SHP77 (cell line): ENCODE measurements around the gene TTLL5.

Experiments used
- DNase-seq, 2 experiments: peaks; one replicate each; lab custom pipeline; 2025; lab: John Stamatoyannopoulos, UW

Gene TTLL5

GRCh38 chr14:75732888-75733287 is 71.8 kb downstream of the TTLL5 start:
- no peak for DNase-seq

- no peak for DNase-seq
These were observed 73.8 kb downstream of the TTLL5 start for GRCh38 chr14:75734854-75735253.

- DNase-seq, result no peak
These were observed 75.9 kb downstream of the TTLL5 start for GRCh38 chr14:75736845-75737485.

DNA sequence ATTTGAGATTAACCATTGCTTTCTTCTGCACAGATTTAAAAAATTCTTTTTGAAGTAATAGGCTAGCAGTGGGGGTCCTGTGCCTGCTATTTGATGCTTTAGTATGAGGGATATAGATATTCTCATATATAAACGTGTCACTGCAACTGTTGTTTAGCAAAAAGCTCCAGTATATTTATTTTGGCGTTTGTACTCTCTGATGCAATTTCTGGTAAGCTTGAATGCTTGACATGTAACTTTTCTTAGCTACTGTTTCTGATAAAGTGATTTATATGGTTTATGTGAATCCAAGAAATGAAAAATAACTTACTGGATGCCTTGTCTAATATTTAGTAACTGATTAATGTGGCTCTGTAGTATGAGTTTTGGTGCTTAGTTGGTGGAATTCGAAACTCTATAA is 77.1 kb downstream of the TTLL5 start:
- no peak for DNase-seq

DNA sequence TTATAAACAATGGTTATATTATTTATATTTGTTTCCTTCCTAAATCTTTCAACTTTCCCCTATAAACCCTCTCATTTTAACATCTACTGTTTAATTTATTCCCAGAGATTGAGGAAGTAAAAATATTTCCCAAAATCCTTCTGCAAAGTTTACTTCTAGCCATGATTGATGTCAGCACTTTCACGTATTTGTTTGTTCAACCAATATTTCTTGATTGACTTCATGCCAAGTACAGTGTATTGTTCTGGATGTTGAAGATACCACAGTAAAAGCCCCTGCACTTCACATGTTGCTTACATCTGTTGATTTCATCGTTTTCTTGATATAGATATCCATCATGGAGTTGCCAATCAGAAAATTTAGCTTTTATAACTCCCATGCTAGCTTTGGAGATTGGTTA is 81.8 kb downstream of the TTLL5 start:
- no peak for DNase-seq

GRCh38 chr14:75747899-75748298 is 86.9 kb downstream of the TTLL5 start:
- DNase-seq, result no peak

GRCh38 chr14:75748336-75748735 is 87.3 kb downstream of the TTLL5 start:
- DNase-seq, result no peak

DNA sequence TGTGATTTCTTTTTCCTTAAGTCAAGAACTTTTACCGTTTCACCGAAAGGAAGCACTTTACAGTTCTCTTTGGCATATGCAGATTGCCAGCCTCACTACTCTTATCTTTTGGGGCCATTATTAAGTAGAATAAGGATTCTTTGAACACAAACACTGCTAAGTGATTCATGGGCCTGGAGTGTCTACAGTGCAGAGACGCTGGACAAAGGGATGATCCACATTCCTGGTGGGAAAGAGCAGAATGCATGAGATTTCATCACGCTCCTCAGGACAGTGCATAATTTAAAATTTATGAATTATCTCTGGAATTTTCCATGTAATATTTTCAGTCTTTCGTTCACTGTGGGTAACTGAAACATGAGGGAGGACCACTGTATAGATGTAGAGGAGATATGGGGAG is 90.2 kb downstream of the TTLL5 start:
- no peak for DNase-seq

- DNase-seq, result no peak
These were observed 91.0 kb downstream of the TTLL5 start for GRCh38 chr14:75752086-75752485.

- DNase-seq, result no peak
These were observed 92.0 kb downstream of the TTLL5 start for GRCh38 chr14:75752907-75753594.

DNA sequence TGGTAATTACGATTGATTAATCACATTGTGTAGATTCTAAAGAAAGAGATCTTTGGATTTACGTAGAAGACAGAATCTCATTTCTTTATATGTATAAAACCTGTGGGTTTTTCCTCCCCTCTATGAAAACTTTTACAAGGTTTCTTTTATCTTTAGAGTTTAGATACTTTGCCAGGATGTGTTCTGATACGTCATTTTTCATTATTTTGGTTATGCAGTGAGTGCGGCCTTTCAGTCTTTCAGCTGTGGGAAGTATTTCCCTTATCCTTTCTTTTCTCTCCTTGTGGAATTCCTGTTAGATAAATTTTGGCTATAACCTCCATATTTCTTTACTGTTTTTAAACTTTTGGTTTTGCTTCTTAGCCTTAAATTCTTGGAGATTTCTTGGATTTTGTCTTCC is 92.7 kb downstream of the TTLL5 start:
- DNase-seq, result no peak

GRCh38 chr14:75757644-75758402 is 96.8 kb downstream of the TTLL5 start:
- DNase-seq, result no peak

DNA sequence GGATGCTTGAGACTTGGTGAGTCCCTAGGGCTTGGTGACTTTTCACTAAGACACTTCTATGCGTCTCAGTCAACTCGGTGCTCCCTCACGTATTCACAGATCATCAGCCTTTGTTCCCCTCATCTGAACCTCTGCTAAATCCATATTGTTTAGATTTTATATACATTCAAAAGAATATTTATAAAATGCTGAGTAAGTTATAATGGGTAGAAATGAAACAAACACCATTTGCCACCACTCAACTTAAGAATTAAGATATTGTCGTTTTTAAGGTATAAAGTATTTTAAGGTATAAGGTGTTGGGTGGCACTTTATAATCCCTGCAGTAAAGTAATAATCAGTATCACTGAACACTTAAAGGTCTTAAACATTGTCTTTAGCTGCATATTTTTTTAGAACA is 103.0 kb downstream of the TTLL5 start:
- no peak for DNase-seq

DNA sequence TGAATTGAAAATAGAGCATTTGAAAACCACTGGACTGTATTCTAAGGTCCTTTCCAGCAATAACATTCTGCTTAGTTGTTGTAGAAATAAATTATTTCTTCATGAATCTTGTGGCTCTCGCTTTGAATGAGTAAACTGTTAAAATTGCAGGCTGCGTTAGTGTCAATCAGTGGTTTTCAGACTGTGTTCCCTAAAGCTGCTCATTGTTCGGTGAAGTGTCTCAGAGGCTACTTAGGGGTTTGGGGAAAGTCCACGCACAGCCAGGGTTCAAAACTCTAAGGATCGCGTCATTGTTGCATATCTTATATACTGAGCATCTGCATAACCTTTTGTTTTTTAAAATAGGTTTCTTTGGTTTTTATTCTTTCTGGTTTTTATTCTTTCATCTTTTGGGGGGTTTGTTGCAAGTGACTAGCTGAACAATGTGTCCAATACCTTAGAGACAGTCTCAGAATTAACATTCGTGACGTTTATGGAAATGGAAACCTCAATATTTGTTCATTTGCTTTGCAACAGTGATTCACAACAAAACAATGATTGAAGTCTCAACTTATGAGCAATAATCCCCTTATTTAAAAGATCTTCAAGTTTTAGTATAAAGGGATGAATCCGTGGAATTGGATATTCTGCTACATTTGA is 108.1 kb downstream of the TTLL5 start:
- no peak for DNase-seq

DNA sequence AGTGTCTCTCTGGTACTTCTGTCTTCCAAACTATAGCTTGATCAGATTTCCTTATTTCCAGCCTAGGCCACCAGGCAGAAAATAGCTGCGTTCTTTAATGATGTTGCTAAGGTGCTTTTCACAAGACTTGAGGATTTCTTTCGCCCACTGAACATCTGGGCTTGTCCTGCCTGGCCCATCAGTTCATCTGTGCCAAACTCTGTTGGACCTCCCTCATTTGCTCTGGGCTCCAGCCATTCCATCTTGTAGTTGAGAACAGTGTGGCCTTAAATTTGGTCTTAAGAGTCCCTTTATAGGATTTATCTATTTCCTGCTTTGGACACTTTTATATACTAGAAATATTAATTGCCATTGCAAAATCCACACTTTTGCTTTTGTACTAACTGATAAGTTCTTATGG is 109.6 kb downstream of the TTLL5 start:
- DNase-seq, result no peak

DNA sequence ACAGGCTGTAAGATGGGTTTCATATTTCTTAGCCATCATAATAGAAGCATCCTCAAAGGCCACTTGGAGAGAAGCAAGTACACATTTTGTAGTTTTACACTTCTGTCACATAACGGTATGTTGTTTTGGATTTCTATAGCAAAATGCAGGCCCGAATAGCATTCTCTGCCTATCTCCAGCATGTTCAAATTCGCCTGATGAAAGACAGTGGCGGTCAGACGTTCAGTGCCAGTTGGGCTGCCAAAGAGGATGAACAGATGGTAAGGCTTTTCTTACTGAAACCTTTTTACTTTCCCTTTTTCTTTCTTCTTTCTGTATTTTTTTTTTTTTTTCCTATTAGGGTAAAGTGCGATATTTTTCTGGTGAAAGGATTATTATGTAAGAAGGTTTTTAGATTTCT is 110.5 kb downstream of the TTLL5 start:
- DNase-seq, result no peak

DNA sequence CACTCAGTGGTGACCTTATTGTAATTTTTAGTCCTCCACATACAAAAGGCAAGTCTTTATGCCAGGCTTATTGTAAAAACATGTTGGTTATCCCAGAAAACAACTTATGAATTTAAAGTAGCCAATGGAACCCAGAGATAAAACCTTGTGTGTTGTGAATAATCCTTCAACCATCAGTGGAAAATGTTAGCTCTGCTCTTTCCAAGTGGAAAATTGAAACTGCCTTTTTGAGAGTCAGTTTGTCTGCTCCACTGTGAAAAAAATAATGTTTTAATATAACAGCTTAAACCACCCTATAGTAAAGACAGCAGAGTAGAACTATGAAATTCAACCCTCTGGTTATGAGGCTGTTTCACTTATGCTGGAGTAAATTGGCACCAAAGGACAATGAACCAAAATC is 112.0 kb downstream of the TTLL5 start:
- no peak for DNase-seq

DNA sequence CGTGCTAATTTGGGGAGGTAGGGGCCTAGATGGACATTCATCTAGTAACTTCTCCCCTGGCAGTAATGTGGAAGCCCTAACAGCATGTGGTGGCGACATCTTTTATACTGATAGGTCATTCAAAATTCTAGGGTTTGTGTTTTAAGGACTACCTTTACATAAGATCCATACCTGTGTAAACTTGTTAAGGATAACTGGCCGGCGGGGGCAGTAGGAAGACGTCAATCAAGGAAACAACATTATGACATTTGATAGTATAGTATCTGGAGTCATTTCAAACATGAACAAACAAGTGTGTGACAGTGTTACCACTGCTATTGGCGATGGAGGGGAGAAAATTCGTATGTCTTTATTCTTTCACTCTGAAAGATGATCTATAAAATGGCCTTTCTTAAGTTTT is 120.0 kb downstream of the TTLL5 start:
- DNase-seq, result no peak

DNA sequence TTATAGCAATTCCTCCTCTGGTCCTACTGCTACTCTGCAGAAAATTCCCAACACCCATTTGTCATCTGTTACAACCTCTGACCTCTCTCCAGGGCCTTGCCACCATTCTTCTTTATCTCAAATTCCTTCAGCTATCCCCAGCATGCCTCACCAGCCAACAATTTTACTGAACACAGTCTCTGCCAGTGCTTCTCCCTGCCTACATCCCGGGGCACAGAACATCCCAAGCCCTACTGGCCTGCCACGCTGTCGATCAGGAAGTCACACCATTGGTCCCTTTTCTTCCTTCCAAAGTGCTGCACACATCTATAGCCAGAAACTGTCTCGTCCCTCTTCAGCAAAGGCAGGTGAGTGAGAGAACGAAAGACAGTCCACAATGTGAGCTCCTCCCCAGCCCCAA is 122.1 kb downstream of the TTLL5 start:
- no peak for DNase-seq

DNA sequence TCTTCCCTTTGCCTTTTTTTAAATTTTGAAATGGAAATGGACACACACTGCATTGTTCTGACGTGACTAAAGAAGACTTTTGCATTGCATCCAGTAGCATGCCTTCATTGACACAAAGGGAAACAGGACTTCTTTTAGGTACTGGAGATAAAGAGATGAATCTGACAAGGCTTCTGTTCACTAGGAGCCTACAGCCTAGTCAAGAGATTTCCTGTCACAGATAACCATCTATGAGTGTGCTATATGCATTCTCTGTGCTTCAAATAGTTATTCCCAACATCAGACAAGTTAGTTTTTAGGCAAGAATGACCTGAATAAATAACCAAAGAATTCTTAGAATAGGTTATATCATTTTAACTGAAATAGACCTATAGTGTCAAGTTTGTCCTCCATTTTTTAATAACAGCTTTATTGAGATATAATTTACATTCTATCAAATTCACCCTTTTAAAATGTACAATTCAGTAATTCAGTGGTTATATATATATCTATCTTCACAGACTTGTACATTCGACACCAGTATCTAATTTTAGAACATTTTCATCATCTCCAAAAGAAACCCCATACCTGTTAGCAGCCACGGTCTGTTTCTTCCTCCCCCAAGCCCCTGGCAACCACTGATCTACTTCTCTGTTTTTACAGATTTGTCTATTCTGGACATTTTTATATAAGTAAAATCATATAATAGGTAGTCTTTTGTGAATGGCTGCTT is 122.7 kb downstream of the TTLL5 start:
- no peak for DNase-seq

DNA sequence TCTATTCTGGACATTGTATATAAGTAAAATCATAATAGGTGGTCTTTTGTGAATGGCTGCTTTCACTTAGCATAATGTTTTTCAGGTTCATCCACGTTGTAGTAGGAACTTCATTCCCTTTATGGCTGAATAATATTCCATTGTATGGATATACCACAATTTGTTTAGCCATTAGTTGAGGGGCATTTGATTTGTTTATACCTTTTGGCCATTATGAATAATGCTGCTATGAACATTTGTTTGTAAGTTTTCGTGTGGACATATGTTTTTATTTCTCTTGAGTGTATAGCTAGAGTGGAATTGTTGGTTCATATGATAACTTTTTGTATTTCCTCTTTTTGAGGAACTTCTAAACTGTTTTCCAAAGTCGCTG is 123.3 kb downstream of the TTLL5 start:
- no peak for DNase-seq

DNA sequence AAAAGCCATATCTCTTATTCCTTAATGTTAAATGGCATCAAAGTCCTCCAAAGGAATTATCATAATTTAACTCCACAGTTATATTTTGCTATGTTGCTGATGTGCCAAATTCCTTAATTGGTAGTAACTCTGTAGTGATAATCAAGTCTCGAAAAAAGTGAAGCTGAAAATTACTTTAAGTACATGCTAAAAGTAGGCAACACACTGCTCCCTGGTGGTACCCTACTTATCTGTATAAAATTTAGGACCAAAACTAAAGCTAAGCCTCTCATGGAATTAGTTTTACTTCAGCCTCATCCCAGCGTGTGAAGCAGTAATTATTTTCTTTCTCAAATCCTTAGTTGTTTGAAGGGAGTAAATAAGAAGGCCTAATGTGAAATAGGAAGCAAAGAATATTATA is 132.8 kb downstream of the TTLL5 start:
- DNase-seq, result no peak
